GM19324 (cell line): ENCODE data around the gene PVR.
"Not testable (repeated sequence)": the region's sequence is repeated elsewhere in the genome, so short reads cannot be mapped to it uniquely, and the experiment has no call there.

Experiments
- ATAC-seq: cut with Tn5 transposase; IDR thresholded peaks from one replicate; pipeline ENCODE4 v1.9.1; 2021; ENCODE audit warnings: mild to moderate bottlenecking, moderate library complexity; ENCODE audit not compliant: unreplicated experiment, low FRiP score

The PVR gene

DNA sequence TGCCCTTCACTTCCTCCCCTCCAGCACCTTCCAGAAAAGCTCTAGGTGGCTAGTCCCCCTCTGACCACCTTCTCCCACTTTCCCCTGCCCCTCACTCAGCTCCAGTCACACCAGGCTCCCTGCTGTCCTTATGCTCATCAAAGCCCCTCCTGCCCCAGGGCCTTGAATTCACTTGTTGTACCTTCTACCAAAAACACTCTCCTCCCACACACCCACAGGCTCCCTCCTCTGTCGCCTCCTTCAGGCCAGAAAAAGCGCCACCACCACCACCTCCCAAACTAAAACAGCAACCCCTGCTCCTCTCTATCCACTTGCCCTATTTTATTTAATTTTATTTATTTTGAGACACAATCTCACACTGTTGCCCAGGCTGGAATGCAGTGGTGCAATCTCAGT, 50.5 kb downstream of the PVR start:
- no peak for ATAC-seq

DNA sequence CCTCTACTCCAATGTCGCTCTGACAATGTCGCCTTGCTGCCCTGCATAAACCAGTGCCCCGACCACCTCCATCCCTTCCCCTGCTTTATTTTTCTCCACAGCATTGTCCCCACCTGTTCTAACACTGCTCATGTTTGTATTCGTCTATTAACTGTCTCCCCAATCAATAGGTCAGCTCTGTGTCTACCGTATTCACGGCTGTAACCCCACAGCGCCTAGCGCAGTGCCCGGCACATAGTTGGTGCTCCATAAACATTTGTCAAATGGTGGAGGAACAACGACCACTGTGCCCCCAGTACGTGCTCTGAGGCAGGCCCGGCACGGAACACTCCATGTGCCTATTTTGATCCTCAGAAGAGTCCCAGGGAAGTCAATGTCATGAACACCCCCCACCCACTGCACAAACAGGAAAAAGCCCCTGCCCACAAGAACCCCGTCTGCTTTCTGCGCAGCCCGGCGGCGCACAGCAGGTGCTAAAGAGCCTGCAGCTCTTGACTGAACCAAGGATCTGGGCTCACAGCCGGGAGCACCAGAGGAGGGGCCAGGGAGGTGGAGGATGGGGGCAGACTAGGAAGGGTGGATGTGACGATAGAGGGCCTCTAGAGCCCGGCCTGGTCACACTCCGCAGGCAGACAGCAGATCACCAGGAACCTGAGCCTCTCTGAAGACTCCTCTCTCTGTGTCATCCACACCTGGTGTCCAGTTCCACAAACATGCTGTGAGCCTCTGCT, 53.4 kb downstream of the PVR start:
- no peak for ATAC-seq

DNA sequence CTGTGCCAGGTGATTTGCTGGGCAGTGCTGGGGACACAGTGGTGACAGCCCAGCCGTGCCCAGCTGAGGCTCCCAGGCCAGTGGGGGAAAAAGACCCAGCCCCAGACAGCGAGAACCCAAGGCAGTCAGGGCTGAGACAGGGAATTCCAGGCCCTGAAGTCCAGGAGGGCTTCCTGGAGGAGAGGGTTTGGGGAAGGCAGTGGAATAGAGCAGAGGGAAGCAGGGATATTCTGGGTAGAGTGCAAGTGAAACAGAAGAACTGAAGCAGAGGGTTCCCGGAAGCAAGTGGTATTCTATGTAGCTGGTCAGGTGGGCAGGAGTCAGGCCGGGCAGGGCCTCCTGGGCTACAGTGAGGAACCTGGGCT, 53.9 kb downstream of the PVR start:
- ATAC-seq: no peak

DNA sequence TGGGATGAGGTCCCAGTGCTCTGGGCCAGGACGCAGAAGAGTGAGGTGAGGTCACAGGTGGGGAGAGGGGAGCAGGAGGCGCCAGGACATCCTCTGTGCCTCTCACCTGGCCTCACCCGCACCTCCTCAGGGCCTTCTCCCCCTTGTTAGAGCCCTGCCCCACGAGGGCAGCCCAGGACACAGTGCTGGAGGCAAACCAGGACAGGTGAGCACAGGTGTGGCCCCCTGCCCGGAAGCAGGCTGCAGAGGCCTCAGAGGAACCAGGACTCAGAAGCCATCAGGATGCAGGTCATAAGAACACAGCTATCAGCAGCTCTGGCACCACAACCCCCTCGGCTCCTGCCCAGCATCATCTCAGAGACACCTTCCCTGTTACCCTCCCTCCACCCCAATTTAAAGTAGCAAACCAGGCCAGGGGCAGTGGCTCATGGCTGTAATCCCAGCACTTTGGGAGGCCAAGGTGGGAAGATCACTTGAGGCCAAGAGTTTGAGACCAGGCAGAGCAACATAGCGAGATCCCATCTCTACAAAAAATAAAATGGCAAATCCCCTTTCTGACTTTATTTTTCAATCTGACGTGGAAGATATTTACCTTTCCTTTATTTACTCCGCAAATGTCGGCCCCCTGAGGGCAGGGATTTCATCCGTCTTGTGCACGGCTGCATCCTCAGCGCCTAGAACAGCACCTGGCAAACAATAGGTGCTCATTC, 54.9 kb downstream of the PVR start, which contains the start of gene CEACAM16:
TSS of gene CEACAM16 (plus strand) at position 660 of the 710 bp plus-strand sequence. CDS start 2,306 bp downstream, outside the sequence.
- no peak for ATAC-seq

DNA sequence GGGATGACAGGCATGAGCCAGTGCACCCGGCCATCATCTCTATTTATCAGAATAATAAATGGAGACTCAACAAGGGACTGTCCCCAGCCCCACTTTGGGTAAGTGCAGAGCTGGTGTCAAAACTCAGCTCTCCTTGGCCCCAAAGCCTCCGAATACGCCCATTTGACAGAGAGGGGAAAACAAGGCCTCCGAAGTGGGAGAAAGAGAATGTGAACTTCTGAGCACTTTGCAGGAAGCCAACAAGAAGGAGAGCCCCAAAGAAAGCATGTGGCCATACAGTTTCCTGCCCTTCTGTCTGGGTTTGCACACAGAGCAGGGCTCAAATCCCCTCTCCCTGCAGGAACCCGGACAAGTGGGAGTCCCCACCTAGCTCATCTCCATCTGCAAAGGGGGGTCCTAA, 56.8 kb downstream of the PVR start:
- ATAC-seq: no peak

DNA sequence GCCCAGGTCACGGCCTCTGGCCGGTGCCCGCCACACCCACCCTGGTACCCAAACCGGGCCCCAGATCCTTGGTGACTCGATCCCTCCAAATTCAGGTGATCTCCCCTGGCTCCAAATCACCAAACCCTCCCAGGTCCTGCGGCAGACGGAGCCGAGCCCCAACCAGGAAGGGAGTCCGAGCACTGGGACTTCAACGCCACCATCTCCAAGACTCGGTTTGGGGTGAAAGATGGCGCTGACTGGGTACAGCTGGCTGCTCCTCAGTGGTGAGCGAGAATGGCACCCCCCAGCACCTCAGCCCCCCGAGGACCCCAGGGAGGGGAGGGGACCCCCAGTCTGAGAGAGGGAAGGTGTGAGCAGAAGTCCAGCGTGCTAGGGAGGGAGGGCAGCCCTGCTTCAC, 57.5 kb downstream of the PVR start:
- ATAC-seq: no peak

DNA sequence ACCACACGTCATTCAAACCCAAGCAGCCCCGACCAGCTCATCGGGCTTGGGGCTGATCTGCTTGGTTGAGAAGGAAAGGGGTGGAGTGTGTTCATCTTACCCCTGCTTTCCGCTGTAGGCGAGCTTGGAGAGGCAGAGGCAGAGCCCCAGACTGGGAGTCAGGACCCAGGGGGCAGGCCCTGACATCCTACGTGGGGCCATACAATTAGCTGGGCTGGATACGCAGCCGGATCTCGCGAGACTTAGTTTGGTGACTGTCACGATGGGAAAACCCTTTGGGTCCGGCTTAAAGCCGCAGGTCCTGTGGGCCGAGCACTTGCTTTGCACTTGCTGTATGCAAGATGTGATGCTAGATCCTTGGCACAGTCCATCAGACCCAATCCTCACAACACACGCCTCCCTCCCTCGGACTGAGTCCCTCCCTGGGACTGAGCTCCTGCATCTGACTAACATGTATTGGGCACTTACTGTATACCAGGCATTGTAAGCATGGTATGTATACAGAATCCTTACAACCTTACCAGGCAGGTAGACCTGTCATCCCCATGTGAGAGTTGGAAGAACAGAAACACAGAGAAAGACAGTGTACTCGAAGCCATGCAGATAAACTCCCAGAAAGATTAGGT, 59.0 kb downstream of the PVR start:
- ATAC-seq: no peak

DNA sequence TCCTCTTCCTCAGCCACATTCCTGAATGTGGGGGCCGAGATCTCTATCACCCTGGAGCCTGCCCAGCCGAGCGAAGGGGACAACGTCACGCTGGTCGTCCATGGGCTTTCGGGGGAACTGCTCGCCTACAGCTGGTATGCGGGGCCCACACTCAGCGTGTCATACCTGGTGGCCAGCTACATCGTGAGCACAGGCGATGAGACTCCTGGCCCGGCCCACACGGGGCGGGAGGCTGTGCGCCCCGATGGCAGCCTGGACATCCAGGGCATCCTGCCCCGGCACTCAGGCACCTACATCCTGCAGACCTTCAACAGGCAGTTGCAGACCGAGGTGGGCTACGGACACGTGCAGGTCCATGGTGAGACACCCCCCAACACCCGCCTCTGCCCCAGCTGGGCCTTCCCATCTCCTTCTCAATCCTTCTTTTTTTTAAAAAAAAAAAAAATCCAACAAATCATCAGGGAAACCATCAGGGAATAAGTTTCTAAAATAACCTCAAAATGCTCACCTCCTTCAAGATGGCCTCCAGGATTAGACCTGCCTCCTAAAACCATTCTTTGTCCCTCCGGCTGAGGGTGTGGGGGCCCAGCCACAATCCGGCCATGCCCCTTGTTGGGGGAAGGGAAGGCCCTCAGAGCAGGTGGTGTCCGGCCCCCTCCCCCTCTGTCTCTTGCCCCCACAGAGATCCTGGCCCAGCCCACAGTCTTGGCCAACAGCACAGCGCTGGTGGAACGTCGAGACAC, 59.8 kb downstream of the PVR start:
- ATAC-seq: no peak

DNA sequence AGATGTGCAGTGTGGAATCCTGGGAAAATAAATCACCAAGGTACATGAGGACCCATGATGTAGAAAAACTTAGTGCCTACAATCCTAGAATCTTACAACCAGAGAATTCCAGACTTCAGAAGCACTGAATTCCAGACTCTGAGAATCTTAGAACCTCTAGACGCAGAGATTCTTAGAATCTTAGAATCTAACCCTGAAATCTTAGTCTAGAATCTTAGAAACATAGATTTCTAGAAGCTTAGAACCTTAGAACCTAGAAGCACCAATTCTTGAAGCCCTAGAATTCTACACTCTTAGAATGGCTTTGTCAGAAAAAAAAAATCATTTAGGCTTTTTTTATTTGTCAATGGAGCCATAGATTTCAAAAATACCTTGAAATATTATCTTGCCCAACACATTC, 61.3 kb downstream of the PVR start:
- ATAC-seq: no peak

DNA sequence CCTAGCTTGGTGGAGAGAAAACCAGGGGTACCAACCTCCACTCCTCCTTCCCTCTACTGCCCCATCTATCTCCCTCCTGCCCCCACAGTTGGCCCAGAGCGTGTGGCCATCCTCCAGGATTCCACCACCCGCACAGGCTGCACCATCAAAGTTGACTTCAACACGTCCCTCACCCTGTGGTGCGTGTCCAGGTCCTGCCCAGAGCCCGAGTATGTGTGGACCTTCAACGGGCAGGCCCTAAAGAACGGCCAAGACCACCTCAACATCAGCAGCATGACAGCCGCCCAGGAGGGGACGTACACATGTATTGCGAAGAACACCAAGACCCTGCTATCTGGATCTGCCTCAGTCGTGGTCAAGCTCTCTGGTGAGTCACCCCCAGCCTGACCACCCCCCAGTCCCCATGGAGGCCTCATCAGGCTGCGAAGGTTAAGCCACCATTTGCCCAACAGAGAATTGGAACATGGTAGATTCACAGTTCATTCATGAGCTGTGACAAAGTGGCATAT, 61.8 kb downstream of the PVR start:
- no peak for ATAC-seq

DNA sequence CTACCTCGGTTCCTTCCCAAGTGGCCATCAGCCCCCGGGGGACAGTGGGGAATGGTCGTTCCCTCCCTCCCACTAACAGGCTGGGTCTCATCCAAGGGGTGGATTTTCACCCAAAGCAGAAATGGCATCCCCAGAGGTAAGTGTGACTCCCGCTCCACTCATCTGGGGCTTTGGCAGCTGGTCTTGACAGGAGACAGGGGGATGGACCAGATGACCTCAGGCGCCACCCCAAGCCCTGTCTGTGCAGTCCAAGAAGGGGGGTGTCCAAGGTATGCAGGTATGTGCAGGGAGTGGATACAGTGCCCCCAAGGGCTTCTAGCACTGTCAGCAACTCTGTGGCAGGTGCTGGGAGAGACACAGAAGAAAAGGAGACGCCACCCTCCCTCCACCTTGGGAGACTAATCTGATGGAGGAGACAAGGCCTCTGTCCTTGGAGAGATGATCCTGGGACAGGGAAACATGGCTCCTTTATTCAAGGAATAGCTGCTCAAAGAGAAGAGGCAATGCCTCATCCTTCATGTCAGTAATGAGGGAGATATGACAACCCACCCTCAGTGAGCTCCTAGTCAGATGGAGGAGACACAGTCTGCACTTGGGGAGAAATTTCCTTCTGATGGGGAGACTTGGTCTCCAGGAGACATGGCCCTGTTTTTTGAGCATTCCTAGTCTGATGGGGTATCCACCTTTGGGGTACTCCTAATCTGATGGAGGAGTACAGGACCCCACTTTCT, 63.0 kb downstream of the PVR start:
- no peak for ATAC-seq

DNA sequence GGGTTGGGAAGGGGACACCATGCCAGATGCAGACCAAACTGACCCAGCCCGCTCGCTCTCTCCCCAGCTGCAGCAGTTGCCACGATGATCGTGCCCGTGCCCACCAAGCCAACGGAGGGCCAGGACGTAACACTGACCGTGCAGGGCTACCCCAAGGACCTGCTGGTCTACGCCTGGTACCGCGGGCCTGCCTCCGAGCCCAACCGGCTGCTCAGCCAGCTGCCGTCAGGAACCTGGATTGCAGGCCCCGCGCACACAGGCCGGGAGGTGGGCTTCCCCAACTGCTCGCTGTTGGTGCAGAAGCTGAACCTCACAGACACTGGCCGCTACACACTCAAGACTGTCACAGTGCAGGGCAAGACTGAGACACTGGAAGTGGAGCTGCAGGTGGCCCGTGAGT, 64.1 kb downstream of the PVR start:
- ATAC-seq: no peak

DNA sequence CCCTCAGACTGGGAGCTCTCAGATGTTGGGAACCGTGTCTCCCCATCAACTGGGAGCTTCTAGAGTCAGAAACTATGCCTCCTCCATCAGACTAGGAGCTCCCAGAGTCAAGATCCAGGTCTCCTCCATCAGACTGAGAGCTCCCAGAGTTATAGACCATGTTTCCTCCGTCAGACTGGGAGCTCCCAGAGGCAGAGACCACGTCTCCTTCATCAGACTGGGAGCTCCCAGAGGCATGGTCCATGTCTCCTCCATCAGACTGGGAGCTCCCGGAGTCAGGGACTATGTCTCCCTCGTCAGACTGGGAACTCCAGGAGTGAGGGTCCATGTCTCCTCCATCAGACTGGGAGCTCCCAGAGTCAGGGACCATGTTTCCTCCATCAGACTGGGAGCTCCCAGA, 65.2 kb downstream of the PVR start:
- ATAC-seq: no peak

DNA sequence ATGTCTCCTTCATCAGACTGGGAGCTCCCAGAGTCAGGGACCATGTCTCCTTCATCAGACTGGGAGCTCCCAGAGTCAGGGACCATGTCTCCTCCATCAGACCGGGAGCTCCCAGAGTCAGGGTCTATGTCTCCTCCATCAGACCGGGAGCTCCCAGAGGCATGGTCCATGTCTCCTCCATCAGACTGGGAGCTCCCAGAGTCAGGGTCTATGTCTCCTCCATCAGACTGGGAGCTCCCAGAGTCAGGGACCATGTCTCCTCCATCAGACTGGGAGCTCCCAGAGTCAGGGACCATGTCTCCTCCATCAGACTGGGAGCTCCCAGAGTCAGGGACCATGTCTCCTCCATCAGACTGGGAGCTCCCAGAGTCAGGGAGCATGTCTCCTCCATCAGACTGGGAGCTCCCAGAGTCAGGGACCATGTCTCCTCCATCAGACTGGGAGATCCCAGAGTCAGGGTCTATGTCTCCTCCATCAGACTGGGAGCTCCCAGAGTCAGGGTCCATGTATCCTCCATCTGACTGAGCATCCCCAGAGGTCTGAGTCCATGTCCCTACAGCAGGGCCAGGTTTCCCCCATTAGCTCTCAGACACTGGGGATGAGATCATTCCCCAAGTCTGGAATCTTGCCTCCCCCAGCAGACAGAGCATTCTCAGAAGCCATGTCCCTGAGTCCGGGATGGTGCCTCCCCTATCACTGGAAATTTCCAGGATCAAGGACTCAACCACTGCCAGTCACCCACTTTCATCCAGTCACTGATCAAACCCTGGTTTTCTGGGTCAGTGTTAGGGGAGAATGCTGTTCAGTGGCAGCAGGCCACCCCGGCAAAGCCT, 65.9 kb downstream of the PVR start:
- ATAC-seq: not testable (repeated sequence)

DNA sequence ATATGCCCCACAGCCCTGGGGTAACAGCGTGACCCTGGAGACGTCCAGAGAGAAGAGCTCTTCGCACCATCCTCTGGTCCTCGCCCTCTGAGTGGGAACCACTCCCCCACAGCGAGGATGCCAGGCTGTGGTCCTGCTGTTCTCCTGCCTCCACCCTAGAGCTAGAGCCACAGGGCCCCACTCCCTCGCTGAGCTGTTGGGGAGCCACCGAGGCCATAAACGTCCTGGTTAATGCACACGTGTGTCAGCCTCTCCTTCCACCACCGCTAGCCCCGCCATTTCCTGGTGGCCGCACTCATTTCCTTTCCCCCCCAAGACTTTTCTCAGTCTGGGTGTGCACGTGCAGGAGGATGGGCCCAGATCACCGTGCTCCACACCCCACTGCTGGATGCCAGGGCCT, 66.8 kb downstream of the PVR start:
- no peak for ATAC-seq

DNA sequence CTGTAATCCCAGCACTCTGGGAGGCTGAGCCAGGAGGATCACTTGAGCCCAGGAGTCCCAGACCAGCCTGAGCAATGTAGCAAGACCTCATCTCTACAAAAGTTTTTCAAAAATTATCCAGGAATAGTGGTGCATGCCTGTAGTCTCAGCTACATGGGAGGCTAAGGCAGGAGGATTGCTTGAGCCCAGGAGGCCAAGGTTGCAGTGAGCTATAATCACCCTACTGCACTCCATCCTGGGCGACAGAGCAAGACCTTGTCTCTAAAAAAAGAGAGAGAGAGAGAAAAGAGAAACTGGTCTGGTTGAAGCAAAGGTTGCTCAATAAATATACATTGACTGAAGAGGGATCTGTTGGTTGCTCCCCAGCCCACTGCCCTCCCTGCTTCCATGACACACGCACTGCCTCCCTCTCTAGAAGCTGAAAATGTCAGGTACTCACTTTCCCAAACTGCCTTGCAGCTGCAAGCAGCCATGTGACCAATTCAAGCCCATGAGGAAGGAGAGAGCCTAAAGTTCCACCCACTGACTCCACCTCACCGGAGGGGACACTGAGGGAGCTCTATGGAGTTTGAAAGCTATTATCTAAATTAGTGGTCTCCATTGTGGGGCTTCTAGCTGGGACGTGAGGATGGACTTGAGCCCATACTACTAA, 69.3 kb downstream of the PVR start:
- no peak for ATAC-seq
